SU-DHL-6 (cell line): ENCODE measurements around the gene GNAO1.

Experiments
- CTCF ChIP-seq: fragments of 200-600 bp; sonication (generic); IDR thresholded peaks from one replicate; pipeline ENCODE4 v1.5.1; 2017; ENCODE audit warnings: antibody characterized with exemption, mild to moderate bottlenecking, low read length, moderate library complexity; ENCODE audit not compliant: insufficient read depth, poor library complexity, severe bottlenecking
- EZH2phosphoT487 ChIP-seq: fragments of 200-600 bp; sonication (generic), shearing (Covaris generic); conservative IDR thresholded peaks from 2 replicates; pipeline ENCODE4 v1.6.1; 2018; ENCODE audit warnings: mild to moderate bottlenecking, antibody characterized with exemption, low read length, moderate library complexity, mixed read lengths

GRCh38 chr16:56353054-56353921, 162.0 kb downstream of the GNAO1 start:
- no peak for TF ChIP-seq CTCF
- no peak for TF ChIP-seq EZH2phosphoT487
